RPMI8226 (cell line): Measurements from ENCODE around the gene LITAFD.
"Not testable (repeated sequence)": the region's sequence is repeated elsewhere in the genome, so short reads cannot be mapped to it uniquely, and the experiment has no call there.

Source experiments
- DNase-seq: peaks from one replicate; pipeline ENCODE4 v3.0.0-alpha.2; 2015

LITAFD gene

GRCh38 chr16:8873866-8874195, 8.3 kb upstream of the LITAFD start:
- DNase-seq, result not testable (repeated sequence)

- DNase-seq, result no peak
Measured at GRCh38 chr16:8874388-8874787, 7.8 kb upstream of the LITAFD start.

- DNase-seq, result not testable (repeated sequence)
Measured at GRCh38 chr16:8875317-8875716, 6.8 kb upstream of the LITAFD start.

- no peak for DNase-seq
Measured at GRCh38 chr16:8877894-8878522, 4.1 kb upstream of the LITAFD start.

- no peak for DNase-seq
Measured at GRCh38 chr16:8878523-8878911, 3.6 kb upstream of the LITAFD start.

GRCh38 chr16:8880839-8881510, 1.2 kb upstream of the LITAFD start:
- DNase-seq, result no peak

- DNase-seq, result no peak
Measured at GRCh38 chr16:8882725-8883377, 700 bp downstream of the LITAFD start.

GRCh38 chr16:8885674-8886592, 3.8 kb downstream of the LITAFD start:
- peak; percentile 32 for DNase-seq

GRCh38 chr16:8886593-8887430, 4.7 kb downstream of the LITAFD start:
- DNase-seq, result no peak

- no peak for DNase-seq
Measured at GRCh38 chr16:8887431-8887765, 5.2 kb downstream of the LITAFD start.

GRCh38 chr16:8887952-8888560, 5.9 kb downstream of the LITAFD start:
- DNase-seq, result peak; percentile 23

- no peak for DNase-seq
Measured at GRCh38 chr16:8888951-8889892, 7.1 kb downstream of the LITAFD start.

GRCh38 chr16:8889893-8890548, 7.9 kb downstream of the LITAFD start:
- no peak for DNase-seq

GRCh38 chr16:8890549-8890921, 8.4 kb downstream of the LITAFD start:
- no peak for DNase-seq

GRCh38 chr16:8892101-8892575, 10.0 kb downstream of the LITAFD start:
- DNase-seq, result no peak

GRCh38 chr16:8893426-8893825, 11.3 kb downstream of the LITAFD start:
- DNase-seq, result no peak

GRCh38 chr16:8893976-8894690, 12.0 kb downstream of the LITAFD start:
- no peak for DNase-seq

GRCh38 chr16:8894736-8895334, 12.7 kb downstream of the LITAFD start:
- no peak for DNase-seq
